ENCODE measurements around the gene ZMYM3. TPM values are rescaled to one million over a fixed set of nuclear protein-coding genes. Genes with fewer than 3 reads are reported as not detected.
A peak's percentile ranks its signal among the peaks of the same experiment; 100 is the strongest.

The ZMYM3 gene
- total RNA-seq, 2 experiments from 2014 or later: 23.8 to 40.3 TPM

DNA sequence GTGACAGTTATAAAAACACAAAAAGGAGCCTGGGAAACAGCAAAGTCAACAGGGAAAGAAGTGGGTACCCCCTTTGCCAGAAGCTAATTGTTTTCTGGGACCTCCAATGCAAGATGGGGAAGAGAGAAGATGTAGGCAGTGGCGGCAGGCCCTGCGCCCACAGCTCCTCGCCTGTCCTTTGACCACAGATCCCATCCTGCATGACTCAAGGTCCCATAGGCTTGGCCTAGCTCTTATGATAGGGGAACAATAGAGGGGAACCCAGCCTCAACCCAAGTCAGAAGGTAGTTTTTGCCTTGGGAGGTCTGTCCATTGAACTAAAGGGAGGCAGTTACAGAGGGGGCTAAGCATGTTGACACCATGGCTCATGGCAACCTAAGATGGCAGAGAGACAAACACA lies 14.2 kb downstream of the ZMYM3 start:
- ChIA-PET POLR2A (interaction anchor here (0.5 to 0.8 kb wide), 2 partner anchors 42 to 126 kb away, joined by 3 to 4 read pairs; partner anchors contain the start of gene TAF1), CTCF (ENCODE audit: unreplicated experiment) (no interaction called here)
- Histone ChIP-seq H3K4me1 (ENCODE audit: insufficient read depth, low read length, poor library complexity, severe bottlenecking) (no peaks in the 10 kb centered on the region), H3K4me3 (ENCODE audit: low read depth, low read length, poor library complexity, severe bottlenecking) (no peak overlapping the region), H4K20me1 (ENCODE audit: insufficient read depth, low read length) (no peaks in the 10 kb centered on the region), H3K79me2 (ENCODE audit: insufficient read depth, low read depth, low read length) (no peaks in the 10 kb centered on the region), H2AFZ (ENCODE audit: low read length) (no peak overlapping the region), H3K27ac (ENCODE audit: low read depth, low read length, poor library complexity, severe bottlenecking) (no peak overlapping the region), H3K36me3 (ENCODE audit: insufficient read depth, low read length) (peaks cover 47% of the 10 kb centered on the region), H3K4me2 (ENCODE audit: low read length) (no peak overlapping the region), H3K9me2 (ENCODE audit: insufficient read depth, low read length) (no peaks in the 10 kb centered on the region), H3K9me3 (ENCODE audit: low read length) (no peaks in the 10 kb centered on the region)
- intact Hi-C loops (cut with micrococcal nuclease; ENCODE audit: unreplicated experiment): no loop called here
- TSS peak; percentile 85 for BruUV-seq (replicated peaks)
- no peak for TF ChIP-seq EZH2phosphoT487 (IDR thresholded peaks at IDR 0.05; ENCODE audit: borderline replicate concordance, low read depth, low read length)
- TF ChIP-seq, protein P1, sequence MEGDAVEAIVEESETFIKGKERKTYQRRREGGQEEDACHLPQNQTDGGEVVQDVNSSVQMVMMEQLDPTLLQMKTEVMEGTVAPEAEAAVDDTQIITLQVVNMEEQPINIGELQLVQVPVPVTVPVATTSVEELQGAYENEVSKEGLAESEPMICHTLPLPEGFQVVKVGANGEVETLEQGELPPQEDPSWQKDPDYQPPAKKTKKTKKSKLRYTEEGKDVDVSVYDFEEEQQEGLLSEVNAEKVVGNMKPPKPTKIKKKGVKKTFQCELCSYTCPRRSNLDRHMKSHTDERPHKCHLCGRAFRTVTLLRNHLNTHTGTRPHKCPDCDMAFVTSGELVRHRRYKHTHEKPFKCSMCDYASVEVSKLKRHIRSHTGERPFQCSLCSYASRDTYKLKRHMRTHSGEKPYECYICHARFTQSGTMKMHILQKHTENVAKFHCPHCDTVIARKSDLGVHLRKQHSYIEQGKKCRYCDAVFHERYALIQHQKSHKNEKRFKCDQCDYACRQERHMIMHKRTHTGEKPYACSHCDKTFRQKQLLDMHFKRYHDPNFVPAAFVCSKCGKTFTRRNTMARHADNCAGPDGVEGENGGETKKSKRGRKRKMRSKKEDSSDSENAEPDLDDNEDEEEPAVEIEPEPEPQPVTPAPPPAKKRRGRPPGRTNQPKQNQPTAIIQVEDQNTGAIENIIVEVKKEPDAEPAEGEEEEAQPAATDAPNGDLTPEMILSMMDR (conservative IDR thresholded peaks at IDR 0.05; ENCODE audit: low read length): no peak
- no peak for DNase-seq (ENCODE audit: low spot score)

DNA sequence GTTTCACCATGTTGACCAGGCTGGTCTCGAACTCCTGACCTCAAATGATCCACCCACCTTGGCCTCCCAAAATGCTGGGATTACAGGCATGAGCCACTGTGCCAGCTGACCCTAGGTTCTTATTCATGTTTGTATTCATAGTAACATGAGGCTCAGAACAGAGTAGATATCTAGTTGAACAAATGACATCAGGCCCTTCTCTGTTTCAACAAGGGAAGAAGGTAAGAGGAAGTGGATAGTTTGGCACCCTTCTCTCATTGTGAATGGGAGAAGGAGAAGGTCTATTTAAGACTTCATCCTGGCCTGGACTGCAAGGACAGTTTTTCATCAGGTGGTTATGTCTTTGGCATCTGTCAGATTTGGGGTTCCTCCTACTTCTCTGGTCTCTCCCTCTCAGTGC lies 17.1 kb downstream of the ZMYM3 start:
- no peak overlapping the region for H3K4me3 ChIP-seq (ENCODE audit: low read depth, low read length, poor library complexity, severe bottlenecking)
- no peak overlapping the region for H2AFZ ChIP-seq (ENCODE audit: low read length)
- ChIA-PET CTCF (ENCODE audit: unreplicated experiment) (no interaction called here), POLR2A (no interaction called here)
- no peaks in the 10 kb centered on the region for H3K9me3 ChIP-seq (ENCODE audit: low read length)
- no peak for DNase-seq (ENCODE audit: low spot score)
- no peak overlapping the region for H3K4me2 ChIP-seq (ENCODE audit: low read length)
- no peaks in the 10 kb centered on the region for H3K9me2 ChIP-seq (ENCODE audit: insufficient read depth, low read length)
- BruUV-seq (replicated peaks): no TSS peak
- H4K20me1 ChIP-seq (ENCODE audit: insufficient read depth, low read length): no peaks in the 10 kb centered on the region
- peaks cover 21% of the 10 kb centered on the region for H3K36me3 ChIP-seq (ENCODE audit: insufficient read depth, low read length)
- no peak overlapping the region for H3K27ac ChIP-seq (ENCODE audit: low read depth, low read length, poor library complexity, severe bottlenecking)
- no peaks in the 10 kb centered on the region for H3K79me2 ChIP-seq (ENCODE audit: insufficient read depth, low read depth, low read length)
- no peaks in the 10 kb centered on the region for H3K4me1 ChIP-seq (ENCODE audit: insufficient read depth, low read length, poor library complexity, severe bottlenecking)
- intact Hi-C loops (cut with micrococcal nuclease; ENCODE audit: unreplicated experiment): no loop called here
- TF ChIP-seq EZH2phosphoT487 (IDR thresholded peaks at IDR 0.05; ENCODE audit: borderline replicate concordance, low read depth, low read length): no peak
- TF ChIP-seq, protein P1 (conservative IDR thresholded peaks at IDR 0.05; ENCODE audit: low read length): no peak

DNA sequence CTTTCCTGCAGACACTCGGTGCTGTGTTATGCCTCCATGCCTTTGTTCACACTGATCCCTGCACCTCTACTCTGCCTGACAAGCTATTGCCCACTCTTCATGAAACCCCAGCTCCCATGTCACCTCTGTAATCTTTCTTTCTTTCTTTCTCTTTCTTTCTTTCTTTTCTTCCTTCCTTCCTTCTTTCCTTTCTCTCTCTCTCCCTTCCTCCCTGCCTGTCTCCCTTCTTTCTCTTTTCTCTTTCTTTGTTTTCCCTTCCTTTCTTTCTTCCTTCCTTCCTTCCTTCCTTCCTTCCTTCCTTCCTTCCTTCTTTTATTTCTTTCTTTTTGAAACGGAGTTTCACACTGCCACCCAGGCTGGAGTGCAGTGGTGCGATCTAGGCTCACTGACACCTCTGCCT lies 18.5 kb downstream of the ZMYM3 start:
- no peaks in the 10 kb centered on the region for H3K9me2 ChIP-seq (ENCODE audit: insufficient read depth, low read length)
- BruUV-seq (replicated peaks): no TSS peak
- ChIA-PET CTCF (ENCODE audit: unreplicated experiment) (no interaction called here), POLR2A (no interaction called here)
- no peak overlapping the region for H3K27ac ChIP-seq (ENCODE audit: low read depth, low read length, poor library complexity, severe bottlenecking)
- intact Hi-C loops (cut with micrococcal nuclease; ENCODE audit: unreplicated experiment): no loop called here
- no peak for DNase-seq (ENCODE audit: low spot score)
- H3K36me3 ChIP-seq (ENCODE audit: insufficient read depth, low read length): peaks cover 7% of the 10 kb centered on the region
- no peak overlapping the region for H3K4me3 ChIP-seq (ENCODE audit: low read depth, low read length, poor library complexity, severe bottlenecking)
- no peaks in the 10 kb centered on the region for H4K20me1 ChIP-seq (ENCODE audit: insufficient read depth, low read length)
- H3K4me2 ChIP-seq (ENCODE audit: low read length): no peak overlapping the region
- TF ChIP-seq, protein P1 (conservative IDR thresholded peaks at IDR 0.05; ENCODE audit: low read length): no peak
- TF ChIP-seq EZH2phosphoT487 (IDR thresholded peaks at IDR 0.05; ENCODE audit: borderline replicate concordance, low read depth, low read length): no peak
- no peaks in the 10 kb centered on the region for H3K9me3 ChIP-seq (ENCODE audit: low read length)
- H2AFZ ChIP-seq (ENCODE audit: low read length): no peak overlapping the region
- H3K4me1 ChIP-seq (ENCODE audit: insufficient read depth, low read length, poor library complexity, severe bottlenecking): no peaks in the 10 kb centered on the region
- H3K79me2 ChIP-seq (ENCODE audit: insufficient read depth, low read depth, low read length): no peaks in the 10 kb centered on the region
